ENCODE measurements around the gene AVL9.
"Not testable (repeated sequence)": the region's sequence is repeated elsewhere in the genome, so short reads cannot be mapped to it uniquely, and the experiment has no call there.

GRCh38 chr7:32604047-32604446 is 108.8 kb downstream of the AVL9 start:
- not testable (repeated sequence) for TF ChIP-seq CTCF, POLR2A (IDR thresholded peaks at IDR 0.05)

Data from lower leg skin (tissue), 3 donors.